SK-N-MC (cell line): ENCODE measurements around the gene AGBL1.

Experiments used
- EZH2 ChIP-seq: fragments of 200-600 bp; sonication (generic); IDR thresholded peaks from one replicate; pipeline ENCODE4 v1.6.1; 2017; ENCODE audit warnings: antibody characterized with exemption
- FOXP2 ChIP-seq: optimal IDR thresholded peaks from 2 replicates; pipeline ENCODE3; 2011; ENCODE audit warnings: mild to moderate bottlenecking, moderate library complexity; ENCODE audit not compliant: insufficient read depth; ENCODE audit errors: extremely low read length, control extremely low read depth
- POLR2AphosphoS5 ChIP-seq: IDR thresholded peaks from 2 replicates; pipeline ENCODE4 v1.6.1; 2012; ENCODE audit warnings: mild to moderate bottlenecking, low read depth, low read length, borderline replicate concordance

GRCh38 chr15:86163816-86164215 is 84.1 kb downstream of the AGBL1 start:
- TF ChIP-seq EZH2 (no peak), POLR2AphosphoS5 (no peak), FOXP2 (no peak)
